DMS53 (cell line): Measurements from ENCODE around the gene DDX54.
"Not testable (repeated sequence)": the region's sequence is repeated elsewhere in the genome, so short reads cannot be mapped to it uniquely, and the experiment has no call there.

Source experiments
- DNase-seq: peaks from one replicate; lab custom pipeline; 2025; lab: John Stamatoyannopoulos, UW

Gene DDX54

DNA sequence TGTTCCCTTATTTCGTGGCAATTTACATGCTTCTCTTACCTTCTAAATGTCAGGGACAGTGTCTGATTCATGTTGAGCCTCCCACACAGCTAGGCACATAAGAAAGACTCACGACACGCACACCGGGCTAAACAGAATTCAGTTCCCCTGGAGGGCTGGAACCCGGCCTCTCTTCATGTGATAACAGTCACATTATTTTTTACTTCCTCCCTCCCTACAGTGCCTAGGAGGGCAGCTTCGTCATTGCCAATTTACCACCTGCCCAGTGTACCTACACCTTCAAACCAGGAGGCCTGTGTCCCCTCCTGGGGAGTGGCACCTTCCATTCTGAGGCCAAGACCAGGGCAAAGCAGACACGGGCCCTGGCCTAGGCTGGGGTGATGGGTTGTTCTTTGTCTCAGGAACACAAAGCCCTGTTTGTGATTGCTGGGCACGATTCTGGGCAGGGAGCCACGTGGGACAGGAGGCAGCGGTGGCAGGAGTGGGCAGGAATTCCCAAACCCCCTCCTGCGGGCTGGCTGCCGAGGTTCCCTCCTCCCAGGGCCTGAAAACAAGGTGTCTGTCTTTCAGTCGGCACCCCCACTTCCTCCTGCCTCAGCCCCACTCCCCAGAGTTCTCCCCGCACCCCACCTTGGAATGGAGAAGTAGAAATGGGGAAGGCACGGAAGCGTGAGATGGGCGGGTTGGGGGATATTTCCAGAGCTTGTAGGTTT lies 42.9 kb downstream of the DDX54 start:
- DNase-seq = no peak

DNA sequence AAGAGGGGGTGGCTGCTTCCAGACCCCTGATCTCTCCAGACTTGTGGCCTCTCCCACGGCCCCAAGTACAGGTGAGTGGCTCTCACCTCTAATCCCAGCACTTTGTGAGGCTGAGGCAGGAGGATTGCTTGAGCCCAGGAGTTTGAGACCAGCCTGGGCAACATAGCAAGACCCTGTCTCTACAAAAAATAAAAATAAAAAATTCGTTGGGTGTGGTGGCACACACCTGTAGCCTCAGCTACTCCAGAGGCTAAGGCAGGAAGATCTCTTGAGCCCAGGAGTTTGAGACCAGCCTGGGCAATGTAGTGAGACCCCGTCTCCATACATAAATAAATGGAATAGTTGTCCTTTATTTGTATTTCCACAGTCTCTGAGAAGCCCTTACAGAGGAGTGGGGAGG lies 43.6 kb downstream of the DDX54 start:
- not testable (repeated sequence) for DNase-seq

DNA sequence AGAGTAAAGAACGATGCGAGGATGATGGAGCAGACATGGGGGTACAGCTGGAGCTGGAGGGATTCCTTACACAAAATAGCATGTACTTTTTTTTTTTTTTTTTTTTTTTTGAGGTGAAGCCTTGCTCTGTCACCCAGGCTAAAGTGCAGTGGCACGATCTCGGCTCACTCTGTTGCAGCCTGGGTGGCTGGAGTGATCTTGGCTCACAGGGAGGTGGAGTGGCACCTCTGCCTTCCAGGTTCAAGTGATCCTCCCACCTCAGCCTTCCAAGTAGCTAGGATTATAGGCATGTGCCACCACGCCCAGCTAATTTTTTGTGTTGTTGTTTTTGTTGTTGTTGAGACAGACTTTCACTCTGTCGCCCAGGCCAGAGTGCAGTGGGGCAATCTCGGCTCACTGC lies 44.6 kb downstream of the DDX54 start:
- DNase-seq = no peak

DNA sequence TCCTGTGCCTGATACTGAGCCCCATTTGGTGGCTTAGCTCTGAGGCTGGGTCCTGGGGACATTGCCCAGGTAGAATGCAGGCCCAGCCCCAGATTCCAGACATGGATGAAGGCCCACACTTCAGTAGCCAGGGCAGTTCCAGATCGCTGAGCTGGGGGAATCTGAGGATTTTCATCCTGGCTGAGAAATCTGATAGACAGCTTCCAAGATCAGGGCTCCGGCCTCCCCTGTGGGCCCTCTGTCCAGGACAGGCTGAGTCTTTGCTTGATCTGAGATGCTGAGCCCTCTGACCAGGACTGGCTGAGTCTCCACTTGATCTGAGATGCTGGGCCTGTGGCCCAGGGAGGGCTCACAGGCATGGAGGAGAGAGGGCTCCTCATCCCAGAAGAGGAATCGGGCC lies 46.5 kb downstream of the DDX54 start:
- DNase-seq = no peak

DNA sequence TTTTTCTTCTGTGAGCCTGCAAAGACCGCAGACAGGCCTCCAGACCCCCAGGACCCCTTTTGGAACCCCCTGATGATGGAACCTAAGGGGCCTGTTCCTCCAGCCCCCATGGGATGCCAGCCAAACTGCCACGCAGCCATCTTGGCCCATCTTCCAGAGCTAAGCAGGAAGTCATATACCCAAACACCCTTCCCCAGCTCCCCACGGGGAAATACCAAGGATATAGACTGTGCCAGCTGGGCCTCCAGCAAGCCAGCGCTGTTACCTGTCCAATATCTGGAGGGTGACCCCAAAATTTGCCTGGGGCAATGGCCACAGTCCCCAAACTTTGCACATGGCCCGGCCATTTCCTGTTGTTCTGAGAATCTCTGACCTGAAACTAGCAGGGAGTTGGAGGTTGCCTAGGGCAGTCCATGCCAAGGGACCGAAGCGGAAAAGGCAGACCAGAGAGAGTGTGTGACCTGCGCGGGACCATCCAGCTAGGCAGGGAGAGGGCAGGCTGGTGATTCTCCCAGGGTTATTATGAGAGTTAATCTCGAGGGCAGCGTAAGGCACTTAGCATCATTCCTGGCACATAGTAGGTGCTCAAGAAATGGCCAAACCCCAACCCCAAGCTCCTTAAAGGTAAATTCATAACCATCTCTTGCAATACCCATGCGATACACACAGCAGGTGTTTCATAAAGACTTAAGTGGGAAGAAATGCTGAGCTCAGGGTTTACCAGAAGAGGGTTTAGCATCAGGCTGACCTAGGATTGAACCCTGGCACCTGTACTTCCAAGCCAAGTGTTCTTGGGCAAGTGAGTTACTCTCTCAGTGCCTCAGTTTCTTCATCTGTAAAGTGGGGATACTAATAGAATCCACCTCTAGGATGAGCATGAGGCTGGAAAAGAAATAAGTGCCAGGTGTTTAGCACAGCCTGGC lies 47.2 kb downstream of the DDX54 start:
- DNase-seq = no peak

DNA sequence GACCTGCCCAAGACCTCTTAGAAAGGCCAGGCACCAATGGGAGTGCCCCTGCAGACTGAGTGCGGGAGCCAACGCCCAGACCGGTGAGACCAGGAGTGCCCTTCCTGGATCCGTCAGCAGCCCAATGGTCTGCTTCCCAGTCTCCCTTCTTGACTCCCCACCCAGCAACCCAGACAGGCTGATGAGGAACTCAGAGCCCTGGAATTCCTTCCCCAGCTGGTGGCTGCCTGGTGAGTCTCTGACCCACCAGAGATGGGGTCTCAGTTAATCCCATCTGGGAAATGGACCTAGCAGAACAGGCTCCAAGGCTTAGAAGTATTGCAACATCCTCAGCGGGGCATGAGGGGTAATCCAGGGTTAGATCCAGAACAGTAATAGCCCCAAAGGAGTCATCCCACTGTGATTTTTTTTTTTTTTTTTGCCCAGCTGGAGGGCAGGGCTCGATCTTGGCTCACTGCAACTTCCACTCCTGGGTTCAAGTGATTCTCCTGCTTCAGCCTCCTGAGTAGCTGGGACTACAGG lies 48.2 kb downstream of the DDX54 start:
- no peak for DNase-seq

DNA sequence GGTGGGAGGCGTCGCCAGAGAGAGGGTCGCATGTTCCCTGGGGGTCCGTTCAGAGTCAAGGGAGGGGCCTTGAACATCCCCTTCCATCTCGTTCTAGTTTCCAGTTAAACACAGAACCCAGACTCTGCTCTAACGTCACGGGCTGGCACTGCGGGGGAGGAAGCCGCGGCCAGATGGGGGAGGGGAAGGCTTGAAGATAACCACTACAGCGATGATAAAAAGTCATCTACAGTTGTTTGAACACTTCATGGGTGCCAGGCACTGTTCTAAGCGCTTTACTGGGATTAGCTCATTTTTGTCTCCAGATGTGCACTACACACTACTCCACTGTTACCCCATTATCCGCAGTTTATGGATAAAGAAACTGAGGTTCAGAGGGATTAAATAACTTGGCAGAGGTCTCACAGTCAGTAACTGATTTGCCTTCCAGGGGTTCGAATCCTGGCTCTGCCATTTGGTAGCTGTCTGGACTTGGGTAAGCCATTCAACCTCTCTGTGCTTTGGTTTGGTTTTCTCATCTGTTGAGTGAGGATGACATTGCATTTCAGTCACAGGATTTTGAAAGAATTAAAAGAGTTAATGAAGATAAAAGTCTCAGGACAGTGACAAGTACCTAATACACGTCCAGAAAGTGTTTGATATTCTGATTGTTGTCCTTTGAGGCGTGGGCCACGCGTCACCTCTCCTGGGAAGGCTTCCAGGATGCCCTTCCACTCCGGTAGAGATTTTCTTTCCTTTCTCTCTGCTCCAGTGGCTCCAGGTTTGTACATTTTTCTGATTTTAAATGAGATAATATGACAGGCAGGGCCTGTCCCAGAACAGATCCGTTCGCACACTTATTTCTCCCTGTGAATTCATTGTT lies 48.9 kb downstream of the DDX54 start:
- DNase-seq = peak; percentile 83

DNA sequence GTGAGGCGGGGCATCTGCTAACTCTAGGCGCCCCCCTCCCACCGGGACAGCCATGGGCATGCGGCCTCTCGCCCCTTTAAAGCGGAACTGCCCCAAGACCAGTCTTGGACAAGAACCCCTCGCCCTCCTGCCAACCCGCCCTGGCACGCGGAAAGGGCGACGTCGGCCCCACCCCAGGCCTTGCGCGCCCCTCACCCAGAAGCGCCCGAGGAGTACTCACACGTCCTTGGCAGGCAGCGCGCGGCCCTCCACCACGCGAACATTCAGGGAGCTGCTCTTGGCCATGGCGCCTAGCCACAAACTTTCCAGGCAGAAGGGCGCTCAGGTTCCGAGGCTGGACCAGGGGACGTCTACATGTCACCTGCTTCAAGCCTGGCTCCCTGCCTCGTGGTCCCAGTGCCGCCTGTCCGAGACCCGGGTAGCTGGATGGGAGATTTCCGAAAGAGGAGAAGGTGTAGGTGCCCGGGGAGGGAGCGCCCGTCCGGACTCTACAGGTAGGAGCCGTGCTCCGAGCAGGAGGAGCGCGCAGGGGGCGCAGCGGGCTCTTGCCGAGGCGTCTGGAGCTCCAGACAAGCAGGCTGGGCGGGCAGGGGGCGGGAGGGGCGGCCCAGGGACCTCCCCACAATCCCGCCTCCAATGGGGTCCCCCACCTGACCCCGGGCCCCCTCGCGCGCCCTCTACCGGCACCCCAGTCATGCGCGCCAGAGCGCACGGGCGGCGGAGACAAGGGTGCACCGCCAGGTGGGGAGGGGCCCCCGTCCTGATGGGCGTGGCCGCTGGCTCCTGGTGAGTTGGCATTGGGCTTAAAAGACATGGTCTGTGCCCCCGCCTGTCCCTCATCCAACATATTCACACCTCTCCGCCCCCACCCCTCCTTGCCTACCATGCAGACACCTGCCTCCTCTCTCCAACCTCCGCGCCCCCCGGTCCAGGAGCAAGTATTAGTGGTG lies 49.8 kb downstream of the DDX54 start, which contains the start of gene RASAL1:
RASAL1 (minus strand) TSS at position 584 of the 950 bp plus-strand sequence; CDS start at position 285, 299 bp downstream.
- peak; percentile 97 for DNase-seq

DNA sequence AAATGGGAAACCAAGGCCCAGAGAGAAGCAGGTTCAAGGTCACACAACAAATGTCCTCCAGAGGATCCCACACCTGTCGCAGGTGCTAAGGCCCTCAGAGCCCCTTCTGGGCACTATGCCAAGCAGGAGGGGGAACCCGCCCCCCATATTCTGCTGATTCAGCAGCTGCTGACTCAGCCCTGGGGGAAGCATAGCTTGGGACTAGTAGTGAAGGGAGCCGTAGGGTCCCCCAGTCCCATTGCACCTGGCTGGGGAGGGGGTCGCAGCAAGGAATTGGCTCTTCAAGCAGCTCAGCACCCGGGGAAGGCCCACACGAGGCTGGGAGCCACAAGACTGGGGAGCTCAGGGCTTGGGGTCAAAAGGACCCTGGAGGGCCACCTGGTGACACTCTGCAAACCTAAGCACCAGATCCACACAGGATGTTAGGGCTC lies 50.7 kb downstream of the DDX54 start:
- peak; percentile 51 for DNase-seq

DNA sequence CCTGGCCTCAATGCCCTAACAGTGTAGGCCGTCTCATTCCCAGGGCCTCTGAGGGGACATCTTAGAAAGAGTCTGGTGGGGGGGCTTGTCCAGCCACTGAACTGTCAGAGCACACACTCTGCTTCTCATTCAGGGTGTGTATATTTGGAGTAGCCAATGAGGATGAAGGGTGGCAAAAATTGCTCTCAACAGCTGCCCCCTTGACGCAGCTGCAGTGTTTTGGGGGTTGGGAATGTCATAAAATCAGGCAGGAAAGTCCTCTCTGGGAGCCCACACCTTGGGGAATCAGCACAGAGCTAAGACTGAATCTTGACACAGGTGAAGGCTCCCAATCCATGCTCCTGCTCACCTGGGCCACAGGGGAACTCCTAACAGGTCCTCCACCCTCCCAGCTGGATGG lies 51.2 kb downstream of the DDX54 start:
- DNase-seq = peak; percentile 53

DNA sequence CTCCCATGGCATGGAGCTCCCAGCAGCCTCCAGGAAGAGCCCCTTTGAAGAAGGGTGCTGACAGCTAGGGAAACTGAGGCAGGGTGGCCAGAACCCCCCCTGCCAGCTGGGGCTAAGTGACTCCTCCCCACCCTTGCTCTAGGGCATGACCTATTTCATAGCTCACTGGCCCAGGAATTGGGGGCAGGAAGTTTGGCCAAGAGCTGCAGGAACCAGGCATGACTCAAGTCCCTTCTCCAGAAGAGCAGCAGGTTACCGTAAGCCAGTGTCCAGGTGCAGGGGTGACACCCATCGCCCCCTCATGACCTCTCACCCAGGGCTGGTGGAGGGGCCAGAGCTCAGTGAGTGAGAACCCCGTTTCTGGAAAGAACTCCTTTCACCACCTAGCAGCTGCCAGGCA lies 51.6 kb downstream of the DDX54 start:
- DNase-seq = no peak

DNA sequence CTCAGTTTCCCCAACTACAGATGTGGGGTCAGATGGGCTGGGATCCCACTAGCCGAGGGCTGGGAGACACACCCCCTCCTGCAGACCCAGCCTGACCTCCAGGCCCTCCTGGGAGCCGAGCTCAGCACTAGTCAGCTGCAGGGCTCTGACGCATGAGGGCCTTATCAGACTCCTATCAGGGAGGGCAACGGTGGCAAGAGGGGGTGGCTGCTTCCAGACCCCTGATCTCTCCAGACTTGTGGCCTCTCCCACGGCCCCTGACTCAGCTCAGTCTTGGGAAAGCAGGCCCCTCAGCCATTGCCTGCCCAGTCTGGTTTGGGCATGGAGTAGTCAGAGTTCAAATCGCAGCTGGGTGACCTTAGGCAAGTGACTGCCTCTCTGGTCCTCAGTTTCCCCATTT lies 52.2 kb downstream of the DDX54 start:
- no peak for DNase-seq

DNA sequence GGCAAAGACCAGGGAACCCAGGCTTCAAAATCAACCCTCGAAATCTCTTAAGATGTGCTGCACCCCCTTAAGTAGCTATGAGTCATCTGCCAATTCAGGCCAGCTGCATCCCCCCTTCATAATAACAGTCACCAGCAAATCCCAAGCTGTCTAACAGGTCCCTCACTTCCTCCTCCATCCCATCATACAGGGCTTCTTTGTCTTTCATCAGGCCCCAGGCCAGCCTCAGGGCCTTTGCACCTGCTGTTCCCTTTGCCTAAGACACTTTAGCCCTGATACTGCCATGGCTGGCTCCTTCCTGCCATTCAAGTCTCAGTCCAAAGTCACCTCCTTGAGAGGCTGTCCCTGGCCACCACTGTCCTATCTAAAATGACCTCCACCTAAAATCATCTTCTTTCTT lies 53.7 kb downstream of the DDX54 start:
- peak; percentile 53 for DNase-seq

DNA sequence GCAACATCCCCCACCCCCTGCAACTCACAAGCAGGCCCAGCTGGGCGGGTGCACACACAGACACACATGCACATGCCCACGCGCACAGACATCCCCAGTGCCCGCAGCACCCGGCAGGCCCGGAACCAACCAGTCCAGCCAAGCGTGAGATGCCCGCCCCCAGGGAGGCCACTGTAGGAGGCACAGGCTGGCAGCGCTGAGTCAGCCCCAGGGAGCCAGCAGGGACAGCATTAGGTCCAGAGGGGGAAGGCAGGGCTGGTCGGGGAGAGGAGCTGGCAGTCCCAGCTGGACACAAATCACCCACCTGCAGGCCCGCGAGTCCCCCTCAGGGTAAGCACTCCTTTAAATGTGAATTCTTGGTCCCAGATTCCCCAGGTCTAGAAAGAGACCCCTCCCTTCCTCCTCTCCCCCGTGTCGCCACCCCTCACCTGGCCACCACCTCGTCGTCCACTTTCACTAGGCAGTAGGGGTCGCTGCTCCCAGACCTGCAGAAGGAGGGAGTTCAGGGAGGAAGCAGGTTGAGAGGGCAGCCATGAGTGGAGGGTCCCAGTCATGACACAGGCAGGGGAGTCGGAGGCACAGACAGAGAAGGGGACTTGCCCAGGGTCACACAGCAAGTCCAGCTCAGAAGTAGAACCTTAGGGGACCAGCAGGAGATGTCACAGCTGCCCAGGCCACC lies 54.7 kb downstream of the DDX54 start:
- peak; percentile 81 for DNase-seq

DNA sequence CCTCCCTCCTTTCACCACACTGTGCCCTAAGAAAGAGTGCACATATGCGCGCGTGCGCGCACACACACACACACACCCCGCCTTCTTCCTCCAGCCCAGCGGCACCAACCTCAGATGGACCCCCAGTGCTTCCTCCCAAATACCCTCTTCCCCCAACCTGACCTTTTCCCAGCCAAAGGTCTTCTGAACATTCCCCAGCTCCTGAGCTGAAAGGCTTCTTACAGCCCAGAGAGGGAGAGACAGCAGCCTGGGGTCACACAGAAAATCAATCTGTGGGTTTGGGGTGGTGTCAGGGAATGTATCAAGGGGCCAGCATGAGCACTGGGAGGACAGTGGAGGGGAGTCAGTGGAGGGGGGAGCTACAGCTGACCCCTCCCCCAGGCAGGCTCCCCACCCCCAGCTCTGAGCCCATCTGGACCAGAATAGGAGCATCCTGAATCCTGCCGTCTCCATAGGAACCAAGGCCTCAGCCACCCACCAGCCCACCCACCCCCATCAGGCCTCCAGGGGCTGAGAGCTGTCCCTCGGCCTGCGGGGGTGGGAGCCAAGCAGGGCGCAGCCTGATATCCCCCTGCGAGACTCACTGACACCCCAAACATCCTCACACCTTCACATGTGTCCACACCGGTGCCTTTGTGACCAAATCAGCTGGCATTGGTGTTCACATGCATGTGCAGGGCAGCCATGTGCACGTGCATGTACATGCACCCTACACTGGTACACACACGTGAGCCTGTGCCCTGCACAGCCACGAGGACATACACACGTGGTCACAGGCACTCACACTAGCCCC lies 55.4 kb downstream of the DDX54 start:
- DNase-seq = no peak

DNA sequence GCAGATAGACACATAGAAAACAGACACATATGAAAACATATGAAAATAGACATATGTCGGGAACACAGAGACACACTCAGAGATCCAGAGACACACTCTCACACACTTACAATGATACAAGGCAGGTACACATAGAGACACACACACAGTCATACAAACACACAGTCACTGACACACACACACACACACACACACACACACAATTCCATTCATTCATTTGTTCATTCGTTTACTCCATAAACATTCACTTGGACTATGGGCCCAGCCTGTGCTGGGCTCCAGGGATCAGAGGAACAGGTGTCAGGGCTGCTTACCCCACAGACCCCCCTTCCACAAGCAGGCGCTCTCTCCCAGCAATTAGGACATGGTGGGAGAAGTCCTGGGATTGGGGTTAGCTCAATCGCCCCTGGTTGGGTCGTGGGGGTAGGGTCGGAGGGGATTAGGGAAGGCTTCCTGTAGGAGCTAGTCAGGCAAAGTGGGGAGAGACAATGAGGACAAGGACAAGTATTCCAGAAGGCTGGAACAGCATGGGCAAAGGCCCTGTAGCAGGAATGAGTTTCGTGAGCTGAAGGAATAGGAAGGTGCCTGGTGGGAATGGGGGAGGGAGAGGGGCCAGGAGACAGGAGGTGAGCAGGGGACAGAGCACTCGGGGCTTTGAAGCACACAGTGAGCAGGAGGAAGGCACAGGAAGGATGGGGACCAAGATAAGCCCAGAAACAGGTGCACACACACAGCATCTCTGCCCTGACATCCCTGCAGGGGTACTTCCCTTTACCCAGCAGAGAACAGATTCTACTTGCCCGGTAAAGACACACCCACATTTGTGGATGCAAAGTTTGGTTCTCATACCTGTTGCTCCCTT lies 56.2 kb downstream of the DDX54 start:
- DNase-seq = peak; percentile 44

DNA sequence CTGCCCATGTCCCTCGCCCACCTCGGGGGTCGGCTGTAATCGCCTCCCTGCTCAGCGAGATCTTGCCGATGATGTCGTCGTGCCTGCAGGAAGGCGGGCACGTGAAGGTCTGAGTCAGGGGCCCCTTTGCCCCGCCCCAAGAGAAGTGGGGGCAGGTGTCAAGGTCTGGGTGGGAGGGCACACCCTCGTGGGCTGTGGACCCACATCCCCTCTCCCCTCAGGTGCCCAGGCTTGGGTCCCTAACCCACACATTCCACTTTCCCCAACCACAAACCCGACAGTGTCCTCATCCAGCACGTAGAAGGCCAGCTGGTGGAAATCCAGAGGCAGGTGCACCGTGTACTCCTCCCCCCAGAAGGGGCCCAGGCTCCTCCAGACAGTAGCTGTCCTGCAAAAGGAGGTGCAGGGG lies 57.5 kb downstream of the DDX54 start:
- DNase-seq = peak; percentile 86

DNA sequence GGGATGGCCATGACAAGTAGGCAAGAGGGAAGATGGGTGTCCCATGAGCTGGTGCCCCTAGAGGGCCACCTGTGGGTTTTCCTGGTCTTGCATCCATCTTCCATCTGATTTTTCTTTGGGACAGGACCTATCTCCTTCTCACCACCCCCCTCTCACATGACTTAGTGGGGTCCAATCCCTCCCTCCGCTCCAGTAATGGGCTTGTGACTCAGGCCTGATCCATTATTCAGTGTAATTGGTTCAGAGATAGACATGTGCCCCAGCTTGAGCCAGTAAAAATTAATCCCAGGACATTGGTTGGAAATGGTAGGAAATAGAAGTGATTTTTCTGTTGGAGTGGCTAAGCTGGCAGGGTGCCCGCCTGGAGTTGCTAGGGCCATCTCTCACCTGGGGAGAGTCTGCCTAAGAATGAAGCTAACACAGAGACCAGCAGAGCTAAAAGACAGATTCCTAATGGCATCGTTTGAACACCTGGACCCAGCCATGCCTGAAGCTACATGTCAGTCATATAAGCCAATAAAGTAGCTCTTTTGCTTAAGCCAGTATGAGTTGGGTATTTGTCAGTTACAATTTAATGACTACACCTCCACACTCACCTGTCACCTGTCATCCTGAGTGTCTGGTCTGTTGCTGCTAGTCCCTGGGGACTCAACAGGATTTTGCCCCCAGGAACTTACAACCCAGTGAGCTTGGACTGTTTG lies 64.5 kb downstream of the DDX54 start:
- DNase-seq = peak; percentile 68
